GM21390 (cell line): ENCODE results near the gene CEP72.
A peak's percentile ranks its signal among the peaks of the same experiment; 100 is the strongest.

Experiments used
- ATAC-seq: cut with Tn5 transposase; IDR thresholded peaks from one replicate; pipeline ENCODE4 v1.9.1; 2021; ENCODE audit not compliant: unreplicated experiment

CEP72 gene

DNA sequence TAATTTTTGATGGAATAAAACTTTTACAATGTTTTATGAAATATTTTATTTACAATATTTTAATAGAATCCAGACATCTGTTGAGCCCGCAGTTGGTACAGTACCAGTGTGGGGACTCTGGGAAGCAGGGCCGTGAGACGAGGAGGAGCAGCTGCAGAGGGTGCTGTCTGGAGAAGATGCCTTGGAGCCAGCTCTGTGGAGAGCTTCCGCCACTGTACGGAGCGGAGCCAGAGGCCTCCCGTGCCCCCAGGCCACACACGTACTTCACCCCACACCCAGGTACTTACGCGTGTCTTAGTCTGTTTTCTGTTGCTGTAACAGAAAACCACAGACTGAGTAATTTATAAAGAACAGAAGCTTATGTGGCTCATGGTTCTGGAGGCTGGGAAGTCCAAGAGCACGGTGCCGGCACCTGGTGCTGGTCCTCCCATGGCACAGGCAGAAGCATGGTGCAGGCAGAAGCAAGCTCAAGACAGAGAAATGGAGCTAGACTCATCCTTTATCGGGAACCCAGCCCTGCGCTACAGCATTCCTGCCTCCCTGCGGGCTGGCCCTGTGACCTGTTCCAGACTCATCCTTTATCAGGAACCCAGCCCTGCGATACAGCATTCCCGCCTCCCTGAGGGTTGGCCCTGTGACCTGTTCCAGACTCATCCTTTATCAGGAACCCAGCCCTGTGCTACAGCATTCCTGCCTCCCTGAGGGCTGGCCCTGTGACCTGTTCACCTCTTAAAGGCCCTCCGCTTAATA is 23.3 kb downstream of the CEP72 start:
- no peak for ATAC-seq

- no peak for ATAC-seq
Observed at GRCh38 chr5:636951-637350, 24.8 kb downstream of the CEP72 start.

DNA sequence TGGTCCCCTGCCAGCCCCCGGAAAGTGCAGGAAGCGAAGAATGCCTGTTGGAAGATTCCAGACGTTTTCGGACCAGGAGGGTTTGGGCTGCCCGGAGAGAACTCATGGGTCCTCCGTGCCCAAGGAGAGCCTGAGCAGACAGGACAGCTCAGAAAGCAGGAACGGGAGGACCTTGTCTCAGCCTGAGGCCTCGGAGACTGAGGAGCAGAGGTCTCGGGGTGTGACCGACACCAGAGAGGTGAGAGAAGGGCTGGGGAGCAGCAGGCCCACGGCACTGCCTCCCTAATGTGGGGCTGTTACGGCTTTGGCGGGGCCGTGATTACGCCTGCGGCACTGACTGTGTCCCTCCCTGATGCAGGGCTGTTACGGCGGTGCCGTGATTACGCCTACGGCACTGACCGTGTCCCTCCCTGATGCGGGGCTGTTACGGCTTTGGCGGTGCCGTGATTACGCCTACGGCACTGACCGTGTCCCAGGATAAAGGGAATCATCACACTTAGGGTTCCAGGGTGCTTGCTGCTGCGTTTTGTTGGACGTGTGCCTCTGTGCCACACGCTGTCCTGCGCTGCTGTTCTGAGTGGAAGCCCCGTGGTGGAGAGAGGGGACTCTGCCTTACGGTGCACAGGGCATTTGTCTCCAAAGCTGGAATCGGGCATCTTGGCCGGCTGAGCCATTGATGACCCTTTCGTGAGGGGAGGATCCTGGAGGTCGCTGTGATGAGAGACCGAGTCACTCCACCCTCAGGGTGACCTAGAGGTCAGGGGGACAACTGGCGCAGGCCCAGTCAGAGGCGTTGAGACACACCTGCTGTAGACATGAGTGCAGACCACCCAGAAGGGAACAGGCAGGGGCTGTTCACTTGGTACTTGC is 25.7 kb downstream of the CEP72 start:
- no peak for ATAC-seq

DNA sequence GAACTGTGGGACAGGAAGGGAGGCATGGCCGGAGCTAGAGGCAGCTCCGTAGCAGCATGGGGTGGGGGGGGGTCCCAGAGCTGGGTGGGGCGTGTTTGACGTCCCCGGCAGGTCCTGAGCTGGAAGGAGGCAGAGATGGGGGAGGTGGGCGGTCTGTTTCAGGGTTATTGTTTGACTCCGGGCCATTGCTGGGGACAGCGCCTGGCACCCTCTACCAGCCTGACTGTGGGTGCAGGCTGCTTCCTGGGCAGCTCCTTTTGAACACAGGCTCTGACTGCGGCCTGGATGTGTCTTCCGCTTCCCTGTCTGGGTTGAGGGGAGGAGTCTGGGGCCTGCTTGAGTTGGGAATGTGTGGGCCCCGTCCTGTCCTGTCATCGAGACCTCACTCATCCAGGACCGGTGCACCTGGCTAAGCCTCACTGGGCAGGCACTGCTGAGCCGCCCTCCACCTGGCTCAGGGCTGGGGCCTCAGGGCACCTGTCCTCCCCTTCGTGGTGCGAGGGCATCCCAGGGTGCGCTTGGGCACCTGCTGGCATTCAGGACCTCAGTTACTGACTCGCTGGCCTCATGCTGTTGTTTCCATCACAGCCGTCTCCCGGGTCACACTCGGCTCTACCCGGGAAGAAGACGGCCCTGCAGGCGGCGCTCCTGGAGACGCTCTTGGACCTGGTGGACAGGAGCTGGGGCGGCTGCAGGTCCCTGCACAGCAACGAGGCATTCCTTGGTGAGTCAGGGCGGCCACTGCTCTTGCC is 26.5 kb downstream of the CEP72 start:
- ATAC-seq = no peak

DNA sequence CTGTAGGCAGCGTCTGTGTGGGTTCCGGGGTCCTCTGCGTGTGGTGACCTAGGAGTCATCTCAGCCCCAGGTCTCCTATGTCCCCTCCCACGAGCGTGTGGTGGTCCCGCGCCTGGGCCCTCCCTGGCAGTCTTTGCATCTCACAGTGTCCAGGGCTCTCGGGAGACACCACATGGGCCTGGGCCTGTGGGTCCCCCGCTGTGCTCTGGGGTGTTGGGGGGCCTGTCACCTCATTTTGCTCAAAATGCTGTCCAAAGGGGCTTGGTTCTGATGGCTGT is 27.1 kb downstream of the CEP72 start:
- no peak for ATAC-seq

DNA sequence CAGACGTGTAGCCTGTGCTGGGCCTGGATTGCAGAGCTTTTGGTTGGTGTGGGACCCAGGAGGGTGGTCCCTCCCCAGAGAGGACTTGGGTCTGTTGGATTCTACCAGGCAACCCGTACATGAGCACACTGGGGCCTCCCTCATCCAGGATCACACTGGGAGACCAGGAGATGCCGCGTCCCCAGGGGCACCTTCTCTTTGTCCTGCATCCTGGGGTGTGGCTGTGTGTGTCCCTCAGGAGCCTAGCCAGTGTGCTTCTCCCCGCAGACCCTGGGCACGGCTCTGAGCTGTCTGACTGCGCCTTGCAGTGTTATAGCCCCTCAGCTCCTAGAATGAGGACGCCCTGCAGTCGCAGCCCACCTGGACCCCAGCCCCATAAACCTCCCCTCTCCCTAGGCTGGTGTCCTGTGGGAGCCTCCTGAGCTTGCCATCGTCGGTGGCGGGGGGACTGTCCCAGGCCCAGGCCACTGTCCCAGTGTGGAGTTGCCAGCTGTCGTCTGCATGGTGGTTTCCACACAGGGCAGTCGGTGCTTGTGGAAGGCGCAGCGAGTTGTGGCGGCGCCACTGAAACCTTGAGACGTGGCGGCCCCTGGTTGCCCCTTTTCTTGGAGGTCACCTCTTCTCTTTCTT is 27.6 kb downstream of the CEP72 start:
- ATAC-seq = no peak

GRCh38 chr5:640461-641330 is 28.6 kb downstream of the CEP72 start:
- ATAC-seq = no peak

DNA sequence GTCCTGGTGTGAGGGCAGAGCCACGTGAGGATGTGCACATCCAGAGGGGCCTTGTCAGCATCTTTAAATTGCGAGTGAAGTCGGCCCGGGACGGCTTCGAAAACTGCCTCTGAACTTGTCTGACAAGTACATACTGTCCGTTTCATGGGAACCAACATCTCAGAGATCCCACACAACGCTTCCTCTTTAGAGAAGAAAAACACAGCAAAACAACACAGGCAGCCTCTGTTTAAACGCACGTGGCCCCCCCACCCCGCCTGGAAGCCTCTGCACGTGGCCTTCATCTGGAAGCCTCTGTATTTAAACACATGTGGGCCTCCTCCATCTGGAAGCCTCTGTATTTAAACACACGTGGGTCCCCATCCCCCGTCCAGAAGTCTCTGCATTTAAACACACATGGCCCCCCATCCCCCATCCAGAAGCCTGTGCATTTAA is 29.2 kb downstream of the CEP72 start:
- no peak for ATAC-seq

GRCh38 chr5:642481-642880 is 30.3 kb downstream of the CEP72 start:
- no peak for ATAC-seq

DNA sequence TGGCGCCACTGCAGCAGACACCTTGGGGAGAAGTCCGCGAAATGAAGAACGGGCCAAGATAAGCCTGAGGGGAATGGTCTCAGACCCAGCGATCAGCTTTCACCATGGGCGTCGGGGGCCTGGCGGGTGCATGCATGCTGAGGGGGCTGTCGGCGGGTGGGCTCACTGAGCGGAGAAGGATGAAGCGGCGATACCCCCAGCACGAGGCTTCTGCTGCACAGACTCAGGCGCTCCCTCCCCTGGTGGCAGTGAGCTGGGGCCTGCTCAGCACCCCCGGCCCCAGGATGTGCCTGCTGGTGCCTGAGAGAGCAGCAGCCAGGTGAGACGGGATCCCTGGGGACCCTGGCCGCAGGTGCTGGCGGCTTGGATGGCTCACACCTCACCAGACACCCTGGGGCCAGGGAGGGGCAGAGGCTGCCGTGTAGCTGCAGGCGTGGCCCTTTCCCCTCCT is 31.2 kb downstream of the CEP72 start:
- peak; percentile 36 for ATAC-seq

DNA sequence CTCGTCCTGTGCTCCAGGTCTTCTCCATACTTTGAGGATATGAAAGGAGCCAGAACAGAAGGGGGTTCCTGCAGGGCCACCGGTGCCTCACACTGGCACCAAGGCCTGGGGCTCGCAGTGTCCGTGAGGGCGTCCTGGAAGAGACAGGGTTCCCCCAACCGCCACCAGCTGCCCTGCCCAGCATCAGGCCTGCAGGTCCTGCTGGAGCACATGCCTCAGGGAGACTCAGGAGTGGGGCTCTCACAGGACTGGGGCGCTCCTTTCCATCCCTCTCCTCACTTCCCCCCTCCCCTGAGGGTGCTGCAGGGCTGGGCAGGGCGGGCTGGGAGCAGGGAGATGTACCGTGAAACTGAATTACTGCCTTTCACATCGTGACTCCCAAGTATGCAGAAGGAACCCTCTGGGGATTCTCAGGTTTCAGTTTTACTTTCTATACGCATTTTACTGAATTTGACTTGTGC is 31.7 kb downstream of the CEP72 start:
- ATAC-seq = peak; percentile 70

DNA sequence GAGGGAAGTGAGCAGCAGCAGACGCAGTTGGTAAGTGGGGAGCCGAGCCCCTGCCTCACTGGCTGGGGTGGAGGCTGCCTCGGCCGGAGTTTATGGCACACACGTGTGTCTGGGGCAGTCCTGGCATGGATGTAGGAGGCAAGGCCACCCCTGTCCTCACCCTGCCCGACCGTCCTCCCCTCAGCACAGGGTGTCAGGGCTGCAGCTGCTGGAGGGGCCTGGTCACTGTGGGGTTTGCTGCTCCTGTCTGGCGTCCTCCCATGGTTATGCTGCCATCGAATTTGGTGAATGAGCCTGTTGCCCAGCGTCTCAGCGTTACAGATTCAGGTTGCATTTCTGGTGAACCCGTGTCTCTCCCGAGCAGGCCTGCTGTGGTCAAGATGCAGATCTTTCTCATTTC is 32.4 kb downstream of the CEP72 start:
- no peak for ATAC-seq

DNA sequence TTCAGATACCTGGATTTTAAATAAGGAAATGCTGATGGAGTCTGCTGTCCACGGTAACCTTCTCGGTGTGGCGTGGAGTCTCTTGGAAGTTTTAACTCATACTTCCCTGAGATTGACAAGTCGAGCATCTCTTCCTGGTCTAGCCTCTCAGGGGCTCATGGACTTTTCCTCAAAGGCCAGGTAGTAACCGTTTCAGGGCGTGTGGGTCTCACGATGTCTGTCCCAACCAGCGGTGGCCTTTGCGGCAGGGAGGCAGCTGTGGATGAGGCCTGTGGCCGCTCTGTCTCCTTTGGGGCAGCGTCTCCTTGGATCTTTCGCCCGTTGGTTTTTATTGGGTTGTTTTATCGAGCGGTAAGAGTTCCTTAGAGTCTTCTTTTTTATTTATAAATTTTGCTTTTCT is 32.8 kb downstream of the CEP72 start:
- no peak for ATAC-seq

DNA sequence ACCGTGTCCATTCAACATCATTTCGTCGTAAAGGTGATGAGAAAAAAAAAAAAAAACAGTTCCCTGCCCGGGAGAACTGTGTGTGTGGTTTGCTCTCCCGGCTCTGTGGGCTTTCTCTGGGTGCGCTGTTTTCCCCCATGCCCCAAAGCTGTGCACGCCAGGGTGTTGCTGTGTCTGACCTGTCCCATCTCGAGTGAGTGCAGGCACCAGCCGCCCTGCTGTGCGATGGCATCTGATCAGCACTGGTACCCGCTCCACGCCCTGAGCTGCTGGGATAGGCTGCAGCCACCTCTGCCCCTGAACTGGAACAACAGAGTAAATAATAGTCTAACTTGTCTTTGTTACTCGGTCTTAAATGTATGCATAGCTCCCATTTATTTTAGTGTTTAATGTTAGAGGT is 33.3 kb downstream of the CEP72 start:
- ATAC-seq = no peak

DNA sequence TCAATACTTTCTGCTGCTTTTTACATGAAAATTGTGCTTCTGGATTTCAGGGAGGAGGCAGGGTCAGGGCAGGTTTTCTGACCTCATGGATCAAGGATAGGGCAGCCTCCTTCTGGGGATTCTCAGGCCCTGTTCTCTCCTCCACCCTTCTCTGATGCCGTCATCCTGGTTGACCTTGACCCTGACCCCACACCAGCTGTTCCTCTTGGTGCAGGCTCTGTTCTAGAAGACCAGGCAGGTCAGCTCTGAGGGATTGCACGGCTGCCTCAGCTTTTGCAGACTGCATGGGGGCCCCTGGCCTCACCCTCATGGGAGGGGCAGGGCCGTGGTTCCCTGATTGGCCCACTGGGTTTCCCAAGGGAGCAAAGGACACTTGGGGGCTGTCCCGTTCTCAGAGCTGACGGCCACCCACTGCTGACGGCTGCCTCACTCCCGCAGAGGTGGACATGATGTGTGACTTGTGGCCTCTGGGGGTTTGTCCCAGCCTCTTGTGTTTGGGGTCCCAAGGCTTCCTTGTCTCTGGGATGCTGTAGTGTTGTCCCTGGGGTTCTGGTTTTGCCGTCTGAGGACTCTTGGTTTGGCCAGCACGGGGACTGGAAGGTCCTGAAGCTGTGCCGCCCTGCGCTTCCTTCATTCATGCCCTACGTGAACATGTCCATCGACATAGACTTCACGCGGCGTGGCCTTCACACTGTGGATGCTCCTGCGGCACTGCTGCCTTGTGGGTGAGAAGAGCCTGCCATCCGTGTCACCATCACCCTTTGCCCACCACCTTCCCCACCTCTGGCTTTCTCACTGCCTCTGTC is 34.5 kb downstream of the CEP72 start:
- no peak for ATAC-seq

DNA sequence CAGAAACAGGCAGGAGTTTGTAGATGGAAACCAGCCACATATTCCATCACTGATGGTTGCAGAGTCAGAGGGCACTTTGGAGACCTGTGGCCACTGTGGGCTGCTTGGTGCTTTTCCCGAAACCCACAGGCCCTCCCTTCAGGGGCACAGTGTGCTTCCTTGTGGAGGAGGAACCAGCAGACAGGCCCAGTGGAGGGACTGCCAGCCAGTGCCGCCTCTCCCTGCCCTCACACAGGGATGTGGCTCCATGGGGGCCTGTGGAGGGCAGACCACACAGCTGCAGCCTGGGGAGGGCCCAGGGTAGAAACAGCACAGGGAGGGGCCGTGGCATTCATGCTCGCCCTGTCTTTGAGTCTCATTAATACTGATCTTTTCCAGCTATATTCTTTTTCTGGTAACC is 35.2 kb downstream of the CEP72 start:
- no peak for ATAC-seq

- ATAC-seq = no peak
Observed at GRCh38 chr5:647727-648126, 35.6 kb downstream of the CEP72 start.

- ATAC-seq = no peak
Observed at GRCh38 chr5:651296-652022, 39.3 kb downstream of the CEP72 start.

- no peak for ATAC-seq
Observed at GRCh38 chr5:652023-652515, 39.9 kb downstream of the CEP72 start.
